OCI-LY7 (cell line): ENCODE results near the gene MICAL3. TPM values are rescaled to one million over a fixed set of nuclear protein-coding genes. Genes with fewer than 3 reads are reported as not detected.

Experiments
- BruUV-seq: library from RNA; stranded (reverse); fragments of 400-500 nt; replicated peaks from 2 replicates; lab custom pipeline; 2021; lab: Mats Ljungman, UMichigan
- CTCF ChIA-PET: fragments of 300-600 bp; sonication (Branson Sonifier 250); formaldehyde crosslinking; loops from one replicate; lab custom pipeline; 2022; ENCODE audit warnings: antibody characterized with exemption; ENCODE audit not compliant: unreplicated experiment; lab: Charles Lee
- POLR2A ChIA-PET: fragments of 300-600 bp; sonication (Branson Sonifier 250); formaldehyde crosslinking; loops from one replicate; lab custom pipeline; 2022; ENCODE audit warnings: antibody characterized with exemption; lab: Charles Lee
- DNase-seq: peaks from one replicate; pipeline ENCODE4 v3.0.0-alpha.2; 2015; ENCODE audit warnings: low spot score
- H2AFZ ChIP-seq: fragments of 200-600 bp; sonication (generic), shearing (Covaris generic); 2 replicates; pipeline ENCODE4 v1.6.1; 2014; ENCODE audit warnings: mild to moderate bottlenecking, antibody characterized with exemption, low read length, moderate library complexity
- H3K27ac ChIP-seq: fragments of 200-600 bp; sonication (generic); 2 replicates; pipeline ENCODE4 v1.5.1; 2014; ENCODE audit warnings: mixed run types, low read depth, mild to moderate bottlenecking, moderate library complexity, low read length, inconsistent platforms; ENCODE audit not compliant: poor library complexity, severe bottlenecking
- H3K36me3 ChIP-seq: fragments of 200-600 bp; sonication (generic); 2 replicates; pipeline ENCODE4 v1.6.1; 2014; ENCODE audit warnings: mild to moderate bottlenecking, antibody characterized with exemption, low read length, moderate library complexity, mixed read lengths; ENCODE audit not compliant: insufficient read depth
- H3K4me1 ChIP-seq: fragments of 200-600 bp; sonication (generic); 2 replicates; pipeline ENCODE4 v1.5.1; 2014; ENCODE audit warnings: mild to moderate bottlenecking, low read length; ENCODE audit not compliant: insufficient read depth, poor library complexity, severe bottlenecking
- H3K4me2 ChIP-seq: fragments of 200-600 bp; sonication (generic); 2 replicates; pipeline ENCODE4 v1.6.1; 2014; ENCODE audit warnings: mild to moderate bottlenecking, low read length
- H3K4me3 ChIP-seq: fragments of 200-600 bp; sonication (generic); 2 replicates; pipeline ENCODE4 v1.5.1; 2014; ENCODE audit warnings: mild to moderate bottlenecking, low read depth, low read length; ENCODE audit not compliant: poor library complexity, severe bottlenecking
- H3K79me2 ChIP-seq: fragments of 200-600 bp; sonication (generic); 2 replicates; pipeline ENCODE4 v1.6.1; 2016; ENCODE audit warnings: low read depth, mild to moderate bottlenecking, low read length, moderate library complexity, mixed read lengths; ENCODE audit not compliant: insufficient read depth
- H3K9me2 ChIP-seq: fragments of 200-600 bp; sonication (generic); 2 replicates; pipeline ENCODE4 v1.6.1; 2016; ENCODE audit warnings: mild to moderate bottlenecking, low read length, mixed read lengths; ENCODE audit not compliant: insufficient read depth
- H3K9me3 ChIP-seq: fragments of 200-600 bp; sonication (generic); 2 replicates; pipeline ENCODE4 v1.6.1; 2014; ENCODE audit warnings: mild to moderate bottlenecking, mixed run types, low read length, mixed read lengths
- H4K20me1 ChIP-seq: fragments of 200-600 bp; sonication (generic); 2 replicates; pipeline ENCODE4 v1.6.1; 2014; ENCODE audit warnings: mild to moderate bottlenecking, antibody characterized with exemption, low read length, moderate library complexity, mixed read lengths; ENCODE audit not compliant: insufficient read depth
- CTCF ChIP-seq: fragments of 200-600 bp; sonication (generic); conservative IDR thresholded peaks from 2 replicates; pipeline ENCODE4 v1.5.1; 2014; ENCODE audit warnings: mild to moderate bottlenecking, antibody characterized with exemption, low read length, moderate library complexity, mixed read lengths
- EZH2phosphoT487 ChIP-seq: fragments of 200-600 bp; sonication (generic); IDR thresholded peaks from 2 replicates; pipeline ENCODE4 v1.6.1; 2018; ENCODE audit warnings: low read depth, borderline replicate concordance, mild to moderate bottlenecking, mixed run types, antibody characterized with exemption, low read length, moderate library complexity, mixed read lengths
- intact Hi-C: fragments of 100-400 bp; cut with micrococcal nuclease; formaldehyde crosslinking; loops from one replicate; pipeline ENCODE4 v1.10.0; 2022; ENCODE audit not compliant: unreplicated experiment
- total RNA-seq, 2 experiments: library from RNA; depleted of rRNA in 1 of 2; stranded (reverse); fragments of >200 nt in 1 of 2; shearing (Covaris generic) in 1 of 2; gene quantifications; 2 replicates each; pipeline ENCODE4 v1.2.3, GENCODE V29; 2014 to 2022

Gene MICAL3
- total RNA-seq, 2 experiments from 2014 or later: 80.9 to 210 TPM

GRCh38 chr22:17858033-17858432, 166.3 kb downstream of the MICAL3 start:
- no peak overlapping the region for H3K4me2 ChIP-seq
- H4K20me1 ChIP-seq: no peaks in the 10 kb centered on the region
- H3K4me3 ChIP-seq: no peak overlapping the region
- ChIA-PET POLR2A (interaction anchor here (1.0 to 1.1 kb wide), 2 partner anchors 11 to 98 kb away, joined by 3 read pairs; no protein-coding TSS in a partner anchor), CTCF (no interaction called here)
- no peaks in the 10 kb centered on the region for H3K9me2 ChIP-seq
- no peak overlapping the region for H2AFZ ChIP-seq
- no peaks in the 10 kb centered on the region for H3K9me3 ChIP-seq
- TF ChIP-seq CTCF (no peak), EZH2phosphoT487 (no peak)
- H3K27ac ChIP-seq: no peak overlapping the region
- no peak for DNase-seq
- no TSS peak for BruUV-seq
- intact Hi-C loops: no loop called here
- no peaks in the 10 kb centered on the region for H3K79me2 ChIP-seq
- peaks cover 93% of the 10 kb centered on the region for H3K36me3 ChIP-seq
- H3K4me1 ChIP-seq: no peaks in the 10 kb centered on the region

GRCh38 chr22:17855572-17856290, 168.6 kb downstream of the MICAL3 start:
- Histone ChIP-seq H4K20me1 (no peaks in the 10 kb centered on the region), H3K27ac (no peak overlapping the region), H3K79me2 (no peaks in the 10 kb centered on the region), H3K9me2 (no peaks in the 10 kb centered on the region), H3K9me3 (no peaks in the 10 kb centered on the region), H2AFZ (no peak overlapping the region), H3K4me1 (no peaks in the 10 kb centered on the region), H3K4me3 (no peak overlapping the region), H3K36me3 (peaks cover 91% of the 10 kb centered on the region), H3K4me2 (no peak overlapping the region)
- intact Hi-C loops: no loop called here
- no peak for TF ChIP-seq EZH2phosphoT487
- no peak for TF ChIP-seq CTCF
- ChIA-PET POLR2A (no interaction called here), CTCF (no interaction called here)
- no TSS peak for BruUV-seq
- no peak for DNase-seq

- Histone ChIP-seq H3K9me2 (no peaks in the 10 kb centered on the region), H3K4me2 (no peak overlapping the region), H3K4me1 (no peaks in the 10 kb centered on the region), H3K9me3 (no peaks in the 10 kb centered on the region), H2AFZ (no peak overlapping the region), H4K20me1 (no peaks in the 10 kb centered on the region), H3K79me2 (no peaks in the 10 kb centered on the region), H3K27ac (no peak overlapping the region), H3K4me3 (no peak overlapping the region), H3K36me3 (peaks cover 87% of the 10 kb centered on the region)
- BruUV-seq: no TSS peak
- POLR2A ChIA-PET: no interaction called here
- CTCF ChIA-PET: no interaction called here
- intact Hi-C loops: no loop called here
- no peak for DNase-seq
- no peak for TF ChIP-seq CTCF
- TF ChIP-seq EZH2phosphoT487: no peak
Observed at GRCh38 chr22:17853073-17853472, 171.3 kb downstream of the MICAL3 start.
